Retinal pigment epithelial cell (primary cell): ENCODE results near the gene KTN1.

Experiments
- DNase-seq: peaks from one replicate; pipeline ENCODE4 v3.0.0-alpha.2; 2010; ENCODE audit warnings: low read depth
- H3K4me3 ChIP-seq: 2 replicates; pipeline ENCODE4 v1.5.1; 2011; ENCODE audit warnings: mild to moderate bottlenecking, low read length, control low read depth, moderate library complexity
- TF ChIP-seq, protein P1 (sequence below): conservative IDR thresholded peaks from 2 replicates; pipeline ENCODE4 v1.5.1; 2011; ENCODE audit warnings: low read depth, low read length, control low read depth, inconsistent platforms

Gene KTN1

DNA sequence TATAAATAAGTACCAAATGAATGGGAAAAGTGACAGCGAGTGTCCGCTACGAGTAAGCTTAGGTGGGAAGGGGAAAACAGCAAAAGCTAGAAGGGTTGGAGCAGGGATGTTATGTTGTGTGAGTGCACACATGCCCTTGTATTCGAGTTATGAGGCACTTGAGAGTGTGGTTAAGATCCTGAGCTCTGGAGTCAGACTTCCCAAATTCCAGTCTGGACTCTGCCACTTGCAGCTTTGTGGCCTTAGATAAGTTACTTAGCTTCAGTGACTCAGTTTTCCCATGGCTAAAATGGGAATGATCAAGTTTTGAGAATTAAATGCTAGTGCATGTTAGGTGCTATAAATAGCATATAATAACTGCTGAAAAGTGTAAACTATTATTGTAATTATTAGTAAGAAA, 44.9 kb downstream of the KTN1 start:
- no peak for DNase-seq
- no peak overlapping the region for H3K4me3 ChIP-seq
- TF ChIP-seq, protein P1, sequence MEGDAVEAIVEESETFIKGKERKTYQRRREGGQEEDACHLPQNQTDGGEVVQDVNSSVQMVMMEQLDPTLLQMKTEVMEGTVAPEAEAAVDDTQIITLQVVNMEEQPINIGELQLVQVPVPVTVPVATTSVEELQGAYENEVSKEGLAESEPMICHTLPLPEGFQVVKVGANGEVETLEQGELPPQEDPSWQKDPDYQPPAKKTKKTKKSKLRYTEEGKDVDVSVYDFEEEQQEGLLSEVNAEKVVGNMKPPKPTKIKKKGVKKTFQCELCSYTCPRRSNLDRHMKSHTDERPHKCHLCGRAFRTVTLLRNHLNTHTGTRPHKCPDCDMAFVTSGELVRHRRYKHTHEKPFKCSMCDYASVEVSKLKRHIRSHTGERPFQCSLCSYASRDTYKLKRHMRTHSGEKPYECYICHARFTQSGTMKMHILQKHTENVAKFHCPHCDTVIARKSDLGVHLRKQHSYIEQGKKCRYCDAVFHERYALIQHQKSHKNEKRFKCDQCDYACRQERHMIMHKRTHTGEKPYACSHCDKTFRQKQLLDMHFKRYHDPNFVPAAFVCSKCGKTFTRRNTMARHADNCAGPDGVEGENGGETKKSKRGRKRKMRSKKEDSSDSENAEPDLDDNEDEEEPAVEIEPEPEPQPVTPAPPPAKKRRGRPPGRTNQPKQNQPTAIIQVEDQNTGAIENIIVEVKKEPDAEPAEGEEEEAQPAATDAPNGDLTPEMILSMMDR, result no peak

DNA sequence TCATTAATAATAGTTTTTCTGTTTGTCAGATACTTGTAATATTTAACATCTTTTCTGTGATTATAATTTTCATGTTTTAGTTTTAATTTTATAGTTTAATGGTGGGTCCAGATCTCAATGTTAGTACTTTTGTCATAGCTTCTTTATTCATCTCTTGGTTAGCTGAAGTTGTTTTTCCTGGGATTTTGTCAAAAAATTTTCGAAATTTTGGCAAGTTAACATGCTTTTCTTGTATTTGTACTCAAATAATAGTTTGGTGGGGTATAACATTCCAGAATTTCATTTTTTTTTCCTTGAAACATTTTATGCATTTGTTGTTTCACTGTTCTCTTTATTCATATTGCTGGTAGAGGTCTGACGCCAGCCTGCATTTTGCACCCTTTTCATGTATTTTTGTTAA, 45.5 kb downstream of the KTN1 start:
- DNase-seq, result no peak
- TF ChIP-seq, protein P1, result no peak
- H3K4me3 ChIP-seq, result no peak overlapping the region

DNA sequence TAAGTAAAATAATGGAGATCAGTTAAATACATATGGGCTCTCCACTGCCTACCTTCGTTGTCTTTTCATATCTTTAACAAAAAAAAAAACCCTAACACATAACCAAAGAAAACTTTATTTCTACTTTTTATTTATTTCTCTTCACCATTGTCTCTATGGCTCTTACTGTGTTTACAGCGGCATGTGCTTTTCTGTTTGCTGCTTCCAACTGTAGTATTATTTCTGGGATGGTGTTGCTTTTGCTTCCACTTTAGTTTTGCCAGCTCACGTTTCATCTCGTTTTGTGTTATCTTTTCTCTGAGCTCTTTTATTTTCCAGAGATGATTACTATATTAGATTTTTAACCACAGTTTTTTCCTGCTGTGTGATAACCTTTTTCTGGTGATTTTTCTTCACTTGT, 46.1 kb downstream of the KTN1 start:
- TF ChIP-seq, protein P1, result no peak
- no peak overlapping the region for H3K4me3 ChIP-seq
- no peak for DNase-seq

DNA sequence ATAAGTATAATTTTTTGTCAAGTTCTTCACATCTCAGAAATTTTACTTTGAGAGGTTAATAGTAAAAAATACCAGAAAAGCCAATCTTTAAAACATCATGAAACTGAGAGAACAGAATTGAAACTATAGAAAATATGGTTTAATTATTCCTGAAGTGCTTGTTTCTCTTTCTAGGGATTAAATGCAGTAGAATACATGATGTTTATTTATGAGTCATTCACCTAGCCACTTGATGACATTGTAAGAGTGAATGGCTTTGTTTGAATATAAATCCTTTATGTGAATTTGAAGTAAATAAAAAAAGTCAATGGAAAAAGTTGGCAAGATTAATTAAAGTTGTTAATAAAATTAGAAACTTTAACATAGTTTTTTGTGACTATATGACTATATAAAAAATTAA, 48.4 kb downstream of the KTN1 start:
- TF ChIP-seq, protein P1, result no peak
- no peak for DNase-seq
- H3K4me3 ChIP-seq, result no peak overlapping the region

DNA sequence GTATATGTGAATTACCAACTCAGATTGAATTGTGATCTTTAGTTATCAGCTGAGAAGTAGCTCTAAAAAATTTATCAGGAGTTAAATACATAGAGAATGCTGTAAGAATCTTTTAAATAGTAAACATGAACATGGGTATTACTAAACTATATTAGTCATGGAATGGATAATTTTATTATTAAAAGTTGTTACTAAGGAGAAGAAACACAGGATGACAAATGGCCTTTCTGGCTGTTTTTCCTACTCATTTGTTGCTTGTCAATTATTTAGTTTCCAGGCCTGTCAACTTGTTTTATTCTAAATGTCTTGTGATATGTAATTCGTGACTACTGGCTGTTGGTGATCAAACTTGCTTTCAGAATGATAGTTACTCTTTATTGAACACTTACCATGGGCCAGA, 58.7 kb downstream of the KTN1 start:
- TF ChIP-seq, protein P1, result no peak
- H3K4me3 ChIP-seq, result no peak overlapping the region
- DNase-seq, result no peak

DNA sequence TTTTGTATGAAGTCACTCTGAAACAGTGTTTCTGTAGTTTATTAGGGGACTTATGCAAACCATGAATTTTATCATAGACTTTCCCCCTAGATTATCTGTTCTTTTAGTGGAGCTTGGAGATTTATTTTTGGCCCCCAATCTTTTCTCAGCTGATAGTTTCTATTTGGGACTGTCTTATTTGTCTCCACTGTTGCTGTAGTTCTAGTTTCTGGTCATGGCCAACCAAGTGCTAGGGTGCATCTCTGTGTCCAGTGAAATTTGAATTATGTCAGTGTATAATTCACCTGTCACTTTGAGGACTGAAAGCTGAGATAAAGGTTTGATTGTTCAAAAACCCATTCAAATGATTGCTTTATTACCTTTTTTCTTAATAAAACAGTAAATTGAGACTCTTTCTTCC, 61.3 kb downstream of the KTN1 start:
- no peak for DNase-seq
- H3K4me3 ChIP-seq, result no peak overlapping the region
- TF ChIP-seq, protein P1, result no peak

DNA sequence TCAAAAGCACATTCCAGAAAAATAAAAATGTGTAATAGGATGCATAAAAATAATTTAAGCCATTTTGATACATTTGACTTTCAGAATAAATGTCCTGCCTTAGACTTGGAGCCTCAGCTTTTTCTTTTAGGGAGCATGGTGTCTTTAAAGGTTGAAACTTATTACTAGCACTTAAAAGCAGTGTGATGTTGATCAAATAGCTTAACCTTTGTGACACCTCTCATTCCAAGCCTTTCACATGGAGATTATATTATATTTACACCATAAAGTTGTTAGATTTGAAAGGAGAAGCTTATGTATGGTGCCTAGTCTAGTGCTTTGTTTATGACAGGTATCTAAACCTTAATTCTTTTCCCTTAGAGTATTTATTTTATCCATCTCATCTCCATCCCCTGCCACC, 61.9 kb downstream of the KTN1 start:
- no peak for DNase-seq
- TF ChIP-seq, protein P1, result no peak
- H3K4me3 ChIP-seq, result no peak overlapping the region
